Testis (tissue), 2 donors: ENCODE measurements around the gene ABHD6.

Experiments used
- POLR2A ChIP-seq: fragments of 450-650 bp; IDR thresholded peaks from one replicate; pipeline ENCODE4 v1.6.1; 2017; ENCODE audit warnings: antibody characterized with exemption, mild to moderate bottlenecking, moderate library complexity
- TF ChIP-seq, protein P1 (sequence below), 3 experiments: fragments of 450-650 bp in 2 of 3; fragments of 200-600 bp in 1 of 3; sonication (generic) in 1 of 3; IDR thresholded peaks; one replicate each; pipeline ENCODE4 v1.5.1; 2016 to 2019; ENCODE audit warnings: antibody characterized with exemption in 3 of 3, mild to moderate bottlenecking in 2 of 3, moderate library complexity in 1 of 3

DNA sequence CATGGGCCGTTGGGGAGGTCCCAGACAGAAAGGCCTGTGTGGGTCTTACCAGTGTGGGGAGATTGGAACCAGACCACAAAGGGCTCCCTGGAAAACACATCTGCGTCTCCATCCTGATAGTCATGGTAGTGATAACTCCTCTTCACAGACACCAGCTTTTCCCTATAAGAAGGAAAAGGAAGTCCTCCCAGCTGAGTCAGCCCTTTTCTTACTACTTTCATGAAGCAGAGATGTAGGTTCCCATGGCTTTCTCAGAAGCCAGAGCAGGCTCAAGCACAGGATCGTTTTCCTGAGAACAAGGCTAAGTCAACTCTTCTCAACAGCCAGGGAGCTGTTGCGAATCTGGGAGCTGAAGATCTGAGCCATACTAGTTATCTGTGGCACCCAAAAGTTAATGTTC is 32.9 kb upstream of the ABHD6 start:
- TF ChIP-seq, protein P1, sequence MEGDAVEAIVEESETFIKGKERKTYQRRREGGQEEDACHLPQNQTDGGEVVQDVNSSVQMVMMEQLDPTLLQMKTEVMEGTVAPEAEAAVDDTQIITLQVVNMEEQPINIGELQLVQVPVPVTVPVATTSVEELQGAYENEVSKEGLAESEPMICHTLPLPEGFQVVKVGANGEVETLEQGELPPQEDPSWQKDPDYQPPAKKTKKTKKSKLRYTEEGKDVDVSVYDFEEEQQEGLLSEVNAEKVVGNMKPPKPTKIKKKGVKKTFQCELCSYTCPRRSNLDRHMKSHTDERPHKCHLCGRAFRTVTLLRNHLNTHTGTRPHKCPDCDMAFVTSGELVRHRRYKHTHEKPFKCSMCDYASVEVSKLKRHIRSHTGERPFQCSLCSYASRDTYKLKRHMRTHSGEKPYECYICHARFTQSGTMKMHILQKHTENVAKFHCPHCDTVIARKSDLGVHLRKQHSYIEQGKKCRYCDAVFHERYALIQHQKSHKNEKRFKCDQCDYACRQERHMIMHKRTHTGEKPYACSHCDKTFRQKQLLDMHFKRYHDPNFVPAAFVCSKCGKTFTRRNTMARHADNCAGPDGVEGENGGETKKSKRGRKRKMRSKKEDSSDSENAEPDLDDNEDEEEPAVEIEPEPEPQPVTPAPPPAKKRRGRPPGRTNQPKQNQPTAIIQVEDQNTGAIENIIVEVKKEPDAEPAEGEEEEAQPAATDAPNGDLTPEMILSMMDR (IDR thresholded peaks at IDR 0.05), result no peak
- no peak for TF ChIP-seq POLR2A
